ENCODE data around the gene SCNN1A.

GRCh38 chr12:6405963-6406362, 30.6 kb upstream of the SCNN1A start:
- TF ChIP-seq CTCF (IDR thresholded peaks at IDR 0.05) (no peak), POLR2A (IDR thresholded peaks at IDR 0.05) (no peak), EP300 (IDR thresholded peaks at IDR 0.05) (no peak), POLR2AphosphoS5 (IDR thresholded peaks at IDR 0.05) (no peak)

Data from sigmoid colon (tissue), 4 donors.